Gastrocnemius medialis (tissue), 4 donors: ENCODE results near the gene APBA1.

Source experiments
- CTCF ChIP-seq, 5 experiments: fragments of 450-650 bp in 3 of 5; fragments of 200-600 bp in 2 of 5; sonication (generic) in 2 of 5; IDR thresholded peaks in 4 of 5; conservative IDR thresholded peaks in 1 of 5; 1 replicate in 4 of 5; 2 replicates in 1 of 5; pipeline ENCODE4 v1.5.1; 2016 to 2019; ENCODE audit warnings: antibody characterized with exemption in 5 of 5, mild to moderate bottlenecking in 3 of 5, moderate library complexity in 3 of 5
- POLR2A ChIP-seq, 2 donors: fragments of 450-650 bp; IDR thresholded peaks; one replicate each; pipeline ENCODE4 v1.6.1; 2017; ENCODE audit warnings: antibody characterized with exemption in 2 of 2, mild to moderate bottlenecking in 2 of 2, moderate library complexity in 2 of 2

GRCh38 chr9:69590266-69590665 lies 81.9 kb downstream of the APBA1 start:
- TF ChIP-seq CTCF (IDR thresholded peaks at IDR 0.05 in 4 of 5, conservative IDR thresholded peaks at IDR 0.05 in 1 of 5) (no peak), POLR2A (IDR thresholded peaks at IDR 0.05) (no peak)
